NB4 (cell line): ENCODE data around the gene CD8B2.

Source experiments
- MYC ChIP-seq: IDR thresholded peaks from 2 replicates; pipeline ENCODE4 v1.6.1; 2011; ENCODE audit warnings: low read depth, low read length
- POLR2A ChIP-seq: IDR thresholded peaks from 2 replicates; pipeline ENCODE4 v1.6.1; 2011; ENCODE audit warnings: mild to moderate bottlenecking; ENCODE audit not compliant: insufficient read length; ENCODE audit errors: extremely low read depth
- TF ChIP-seq, protein P1 (sequence below): IDR thresholded peaks from one replicate; pipeline ENCODE4 v1.5.1; 2012; ENCODE audit warnings: low read depth, low read length

- TF ChIP-seq, protein P1, sequence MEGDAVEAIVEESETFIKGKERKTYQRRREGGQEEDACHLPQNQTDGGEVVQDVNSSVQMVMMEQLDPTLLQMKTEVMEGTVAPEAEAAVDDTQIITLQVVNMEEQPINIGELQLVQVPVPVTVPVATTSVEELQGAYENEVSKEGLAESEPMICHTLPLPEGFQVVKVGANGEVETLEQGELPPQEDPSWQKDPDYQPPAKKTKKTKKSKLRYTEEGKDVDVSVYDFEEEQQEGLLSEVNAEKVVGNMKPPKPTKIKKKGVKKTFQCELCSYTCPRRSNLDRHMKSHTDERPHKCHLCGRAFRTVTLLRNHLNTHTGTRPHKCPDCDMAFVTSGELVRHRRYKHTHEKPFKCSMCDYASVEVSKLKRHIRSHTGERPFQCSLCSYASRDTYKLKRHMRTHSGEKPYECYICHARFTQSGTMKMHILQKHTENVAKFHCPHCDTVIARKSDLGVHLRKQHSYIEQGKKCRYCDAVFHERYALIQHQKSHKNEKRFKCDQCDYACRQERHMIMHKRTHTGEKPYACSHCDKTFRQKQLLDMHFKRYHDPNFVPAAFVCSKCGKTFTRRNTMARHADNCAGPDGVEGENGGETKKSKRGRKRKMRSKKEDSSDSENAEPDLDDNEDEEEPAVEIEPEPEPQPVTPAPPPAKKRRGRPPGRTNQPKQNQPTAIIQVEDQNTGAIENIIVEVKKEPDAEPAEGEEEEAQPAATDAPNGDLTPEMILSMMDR: no peak
- no peak for TF ChIP-seq POLR2A
- no peak for TF ChIP-seq MYC
These were observed 45.1 kb downstream of the CD8B2 start for GRCh38 chr2:106532236-106532635.
